HFF-Myc (cell line): Measurements from ENCODE around the gene ANAPC16.

Experiments used
- DNase-seq: peaks from one replicate; pipeline ENCODE4 v3.0.0-alpha.2; 2011; ENCODE audit warnings: low read depth; ENCODE audit errors: extremely low read depth
- H3K4me3 ChIP-seq: replicated peaks from 2 replicates; pipeline ENCODE4 v1.5.1; 2011; ENCODE audit warnings: low read depth, mild to moderate bottlenecking, control low read depth, low read length
- TF ChIP-seq, protein P1 (sequence below): IDR thresholded peaks from 2 replicates; pipeline ENCODE4 v1.5.1; 2012; ENCODE audit warnings: mild to moderate bottlenecking, low read depth, low read length, control low read depth; ENCODE audit errors: missing control alignments

ANAPC16 gene

DNA sequence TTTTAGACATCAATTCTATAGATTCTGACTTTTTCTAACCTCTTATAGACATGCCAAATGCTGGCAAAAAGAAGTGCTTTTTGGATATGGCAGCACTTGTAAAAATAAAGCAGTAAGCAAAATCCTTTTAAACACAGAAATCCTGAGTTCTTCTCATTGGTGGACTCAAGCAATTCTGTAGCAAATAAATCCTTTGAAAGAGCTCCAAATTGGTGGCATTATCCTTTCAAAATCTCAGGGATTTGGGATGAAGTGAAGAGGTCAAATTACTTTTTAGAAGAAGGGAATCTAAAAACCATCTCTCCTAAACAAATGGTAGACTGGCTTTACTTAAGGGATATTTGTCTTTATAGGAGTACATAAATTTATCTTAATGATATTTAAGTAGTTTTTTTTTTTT, 17.8 kb downstream of the ANAPC16 start:
- DNase-seq: no peak
- TF ChIP-seq, protein P1, sequence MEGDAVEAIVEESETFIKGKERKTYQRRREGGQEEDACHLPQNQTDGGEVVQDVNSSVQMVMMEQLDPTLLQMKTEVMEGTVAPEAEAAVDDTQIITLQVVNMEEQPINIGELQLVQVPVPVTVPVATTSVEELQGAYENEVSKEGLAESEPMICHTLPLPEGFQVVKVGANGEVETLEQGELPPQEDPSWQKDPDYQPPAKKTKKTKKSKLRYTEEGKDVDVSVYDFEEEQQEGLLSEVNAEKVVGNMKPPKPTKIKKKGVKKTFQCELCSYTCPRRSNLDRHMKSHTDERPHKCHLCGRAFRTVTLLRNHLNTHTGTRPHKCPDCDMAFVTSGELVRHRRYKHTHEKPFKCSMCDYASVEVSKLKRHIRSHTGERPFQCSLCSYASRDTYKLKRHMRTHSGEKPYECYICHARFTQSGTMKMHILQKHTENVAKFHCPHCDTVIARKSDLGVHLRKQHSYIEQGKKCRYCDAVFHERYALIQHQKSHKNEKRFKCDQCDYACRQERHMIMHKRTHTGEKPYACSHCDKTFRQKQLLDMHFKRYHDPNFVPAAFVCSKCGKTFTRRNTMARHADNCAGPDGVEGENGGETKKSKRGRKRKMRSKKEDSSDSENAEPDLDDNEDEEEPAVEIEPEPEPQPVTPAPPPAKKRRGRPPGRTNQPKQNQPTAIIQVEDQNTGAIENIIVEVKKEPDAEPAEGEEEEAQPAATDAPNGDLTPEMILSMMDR: no peak
- no peak overlapping the region for H3K4me3 ChIP-seq

DNA sequence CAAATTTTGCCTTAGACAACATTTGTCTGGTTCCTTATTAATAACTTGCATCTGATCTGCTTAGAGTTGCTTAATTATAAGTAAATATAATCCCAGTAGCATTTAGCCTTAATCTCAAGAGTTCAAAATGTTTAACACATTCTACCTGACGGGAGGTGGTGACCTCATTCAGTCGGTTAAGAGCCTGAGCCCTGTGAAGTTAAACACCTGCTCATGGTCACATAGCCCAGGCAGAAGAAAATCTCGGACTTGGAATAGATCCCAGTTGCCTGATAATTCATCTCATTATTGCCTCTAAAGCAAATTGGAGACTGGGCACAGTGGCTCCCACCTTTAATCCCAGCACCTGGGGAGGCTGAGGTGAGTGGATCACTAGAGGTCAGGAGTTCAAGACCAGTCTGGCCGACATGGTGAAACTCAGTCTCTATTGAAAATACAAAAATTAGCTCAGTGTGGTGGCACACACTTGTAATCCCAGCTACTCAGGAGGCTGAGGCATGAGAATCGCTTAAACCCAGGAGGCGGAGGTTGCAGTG, 18.8 kb downstream of the ANAPC16 start:
- no peak overlapping the region for H3K4me3 ChIP-seq
- DNase-seq: no peak
- TF ChIP-seq, protein P1: no peak

DNA sequence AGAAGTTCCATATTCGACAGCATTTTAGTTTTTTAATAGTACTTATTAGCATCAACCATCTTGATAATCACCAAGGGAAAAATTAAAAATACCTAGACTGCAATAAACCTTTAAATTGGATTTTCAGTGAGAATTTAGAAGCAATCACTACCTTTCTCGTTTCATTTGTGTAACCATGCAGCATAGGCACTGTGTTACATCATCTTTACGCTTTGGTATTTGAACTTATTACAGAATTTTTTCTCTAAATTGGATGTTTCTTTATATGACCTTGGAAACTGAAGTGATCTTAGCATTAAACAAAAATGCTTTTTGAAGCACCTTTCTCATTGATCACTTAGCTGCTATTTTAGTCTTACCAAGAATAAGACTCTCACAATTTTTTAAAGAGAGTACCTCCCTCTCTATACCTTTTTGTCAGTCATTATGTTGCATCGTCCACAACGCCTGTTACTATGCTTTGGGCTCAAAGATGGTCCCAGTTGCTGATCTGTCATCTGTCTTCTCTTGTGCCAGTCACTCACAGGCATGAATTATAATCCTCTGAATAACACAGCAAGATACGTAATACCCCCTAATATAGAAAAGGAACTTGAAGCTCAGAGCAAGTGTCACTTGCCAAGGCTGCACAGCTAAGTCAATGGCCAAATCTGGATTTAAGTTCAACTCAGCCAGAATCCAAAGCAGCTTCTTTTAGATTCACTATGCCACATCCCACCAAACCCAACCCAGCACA, 19.9 kb downstream of the ANAPC16 start:
- H3K4me3 ChIP-seq: no peak overlapping the region
- DNase-seq: no peak
- TF ChIP-seq, protein P1: no peak

DNA sequence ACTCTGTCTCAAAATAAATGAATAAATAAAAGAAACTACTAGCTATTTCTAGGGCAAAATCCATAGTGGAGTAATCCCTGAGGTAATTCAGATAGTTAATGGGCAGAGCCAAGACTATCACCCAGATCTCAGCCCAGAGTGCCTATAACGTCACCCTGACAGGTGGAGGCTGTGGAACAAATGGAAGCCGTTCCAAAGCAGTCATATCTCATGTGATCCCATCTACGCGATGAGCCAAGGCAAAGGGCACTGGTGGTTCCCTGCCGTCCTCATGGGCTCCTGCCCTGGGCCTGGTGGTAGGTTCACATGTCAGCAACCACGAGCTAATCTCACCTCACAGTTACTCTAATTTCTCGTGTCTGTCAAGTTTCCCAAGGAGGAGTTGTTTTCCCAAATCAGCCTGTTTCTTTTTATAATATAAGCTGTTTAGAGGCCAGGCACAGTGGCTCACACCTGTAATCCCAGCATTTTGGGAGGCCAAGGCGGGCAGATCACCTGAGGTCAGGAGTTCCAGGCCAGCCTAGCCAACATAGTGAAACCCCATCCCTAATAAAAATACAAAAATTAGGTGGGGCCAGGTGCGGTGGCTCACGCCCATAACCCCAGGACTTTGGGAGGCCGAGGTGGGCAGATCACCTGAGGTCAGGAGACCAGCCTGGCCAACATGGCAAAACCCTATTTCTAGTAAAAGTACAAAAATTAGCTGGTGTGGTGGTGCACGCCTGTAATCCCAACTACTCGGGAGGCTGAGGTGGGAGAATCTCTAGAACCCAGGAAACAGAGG, 22.8 kb downstream of the ANAPC16 start:
- TF ChIP-seq, protein P1: no peak
- DNase-seq: no peak
- no peak overlapping the region for H3K4me3 ChIP-seq

DNA sequence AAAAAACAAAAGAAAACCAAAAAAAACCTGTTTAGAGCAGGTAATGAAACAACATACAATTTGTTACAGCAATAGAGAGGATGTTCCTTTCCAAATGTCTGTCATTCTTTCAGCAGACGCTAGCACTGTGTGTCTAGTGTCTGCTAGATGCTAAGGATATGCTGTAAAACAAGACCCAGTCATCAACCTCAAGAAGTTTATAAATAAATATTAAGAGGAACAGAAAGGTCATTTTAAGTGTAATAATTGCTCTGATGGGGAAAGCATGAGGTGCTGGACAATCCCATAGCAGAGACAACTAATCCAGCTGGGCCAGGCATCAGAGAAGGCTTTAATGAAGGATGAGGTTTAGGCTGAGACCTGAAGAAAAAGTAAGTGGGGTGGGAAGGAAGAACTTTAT, 23.6 kb downstream of the ANAPC16 start:
- no peak for DNase-seq
- TF ChIP-seq, protein P1: no peak

DNA sequence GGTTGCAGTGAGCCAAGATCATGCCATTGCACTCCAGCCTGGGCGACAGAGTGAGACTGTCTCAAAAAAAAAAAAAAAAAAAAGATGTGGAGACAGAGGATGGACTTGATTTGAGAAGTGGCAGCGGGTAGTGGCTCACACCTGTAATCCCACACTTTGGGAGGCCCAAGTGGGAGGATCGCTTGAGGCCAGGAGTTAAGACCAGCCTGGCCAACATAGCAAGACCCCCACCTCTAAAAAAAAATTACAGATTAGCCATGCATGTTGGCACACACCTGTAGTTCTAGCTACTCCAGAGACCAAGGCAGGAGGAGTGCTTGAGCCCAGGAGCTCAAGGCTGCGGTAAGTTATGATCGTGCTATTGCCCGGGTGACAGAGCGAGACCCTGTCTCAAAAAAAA, 24.6 kb downstream of the ANAPC16 start:
- TF ChIP-seq, protein P1: no peak
- H3K4me3 ChIP-seq: no peak overlapping the region
- no peak for DNase-seq

More for the DNA sequence above, 23.6 kb downstream of the ANAPC16 start:
- H3K4me3 ChIP-seq: no peak overlapping the region
